SU-DHL-6 (cell line): ENCODE measurements around the gene ESR1.

ENCODE experiments used
- H2AFZ ChIP-seq: fragments of 200-600 bp; sonication (generic); 2 replicates; pipeline ENCODE4 v1.6.1; 2014; ENCODE audit warnings: low read depth, mild to moderate bottlenecking, moderate library complexity, mixed read lengths, antibody characterized with exemption, low read length; ENCODE audit not compliant: severe bottlenecking
- H3F3A ChIP-seq: fragments of 200-600 bp; shearing (Covaris generic); 2 replicates; pipeline ENCODE4 v1.6.0; 2016; ENCODE audit warnings: antibody characterized with exemption, mild to moderate bottlenecking; ENCODE audit not compliant: insufficient read depth
- H3K27ac ChIP-seq: fragments of 200-600 bp; sonication (generic); 2 replicates; pipeline ENCODE4 v1.5.1; 2016; ENCODE audit warnings: low read depth, mild to moderate bottlenecking, low read length, moderate library complexity, mixed read lengths
- H3K27me3 ChIP-seq: fragments of 200-600 bp; sonication (generic), shearing (Covaris generic); 2 replicates; pipeline ENCODE4 v1.6.0; 2014; ENCODE audit warnings: mild to moderate bottlenecking, low read length
- H3K36me3 ChIP-seq: fragments of 200-600 bp; sonication (generic); 2 replicates; pipeline ENCODE4 v1.6.1; 2014; ENCODE audit warnings: mild to moderate bottlenecking, low read length, mixed read lengths
- H3K4me2 ChIP-seq: fragments of 300-600, 200-600 bp; shearing (Covaris generic), sonication (generic); 2 replicates; pipeline ENCODE4 v1.6.0; 2014; ENCODE audit warnings: low read length, low read depth, mild to moderate bottlenecking; ENCODE audit not compliant: poor library complexity, severe bottlenecking
- H3K4me3 ChIP-seq: fragments of 200-600 bp; sonication (generic); 2 replicates; pipeline ENCODE4 v1.5.1; 2014; ENCODE audit warnings: antibody characterized with exemption, low read length, mild to moderate bottlenecking, mixed read lengths; ENCODE audit not compliant: insufficient read depth, poor library complexity, severe bottlenecking
- H3K79me2 ChIP-seq: fragments of 200-600 bp; sonication (generic); 2 replicates; pipeline ENCODE4 v1.6.1; 2014; ENCODE audit warnings: mild to moderate bottlenecking, low read length, moderate library complexity; ENCODE audit not compliant: insufficient read depth
- H3K9ac ChIP-seq: fragments of 200-600 bp; sonication (generic); 2 replicates; pipeline ENCODE4 v1.7.0; 2014; ENCODE audit warnings: mild to moderate bottlenecking, low read length
- H3K9me2 ChIP-seq: fragments of 200-600 bp; sonication (generic); replicated peaks from 2 replicates; pipeline ENCODE4 v1.6.1; 2014; ENCODE audit warnings: low read length; ENCODE audit not compliant: insufficient read depth
- H3K9me3 ChIP-seq: fragments of 200-600 bp; sonication (generic); 2 replicates; pipeline ENCODE4 v1.6.1; 2014; ENCODE audit warnings: low read length, mixed read lengths; ENCODE audit not compliant: insufficient read depth
- H4K20me1 ChIP-seq: fragments of 200-600 bp; sonication (generic); 2 replicates; pipeline ENCODE4 v1.6.1; 2014; ENCODE audit warnings: low read depth, mild to moderate bottlenecking, antibody characterized with exemption, low read length, moderate library complexity, mixed read lengths
- EZH2phosphoT487 ChIP-seq: fragments of 200-600 bp; sonication (generic), shearing (Covaris generic); conservative IDR thresholded peaks from 2 replicates; pipeline ENCODE4 v1.6.1; 2018; ENCODE audit warnings: mild to moderate bottlenecking, antibody characterized with exemption, low read length, moderate library complexity, mixed read lengths
- TF ChIP-seq, protein P1 (sequence below): fragments of 200-600 bp; sonication (generic); IDR thresholded peaks from one replicate; pipeline ENCODE4 v1.5.1; 2017; ENCODE audit warnings: antibody characterized with exemption, mild to moderate bottlenecking, low read length, moderate library complexity; ENCODE audit not compliant: insufficient read depth, poor library complexity, severe bottlenecking

ESR1 gene

DNA sequence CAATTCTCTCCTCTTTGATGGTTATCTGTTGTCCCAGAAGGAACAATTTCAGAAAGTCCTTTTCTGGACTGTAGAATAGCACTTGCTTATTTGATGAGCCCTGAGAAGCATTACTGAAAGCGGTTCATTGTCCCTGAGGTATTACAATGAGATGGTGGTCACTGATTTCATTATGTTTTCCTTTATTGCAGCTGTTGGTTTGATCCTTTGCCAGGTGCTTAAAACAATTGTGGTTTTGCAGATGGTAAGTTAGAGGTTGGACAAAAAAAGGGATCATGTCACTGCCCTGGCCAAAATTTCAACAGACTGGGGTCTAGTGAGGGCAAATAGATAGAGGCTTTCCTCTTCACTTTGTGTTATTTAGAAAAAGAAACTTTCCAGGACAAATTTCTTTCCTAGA is 61.9 kb downstream of the ESR1 start:
- H3K36me3 ChIP-seq: no peaks in the 10 kb centered on the region
- no peak overlapping the region for H3K4me2 ChIP-seq
- H3K9me2 ChIP-seq: no peaks in the 10 kb centered on the region
- no peaks in the 10 kb centered on the region for H3K9me3 ChIP-seq
- H3K9ac ChIP-seq: no peak overlapping the region
- H3K4me3 ChIP-seq: no peak overlapping the region
- H2AFZ ChIP-seq: no peak overlapping the region
- H3K27me3 ChIP-seq: no peaks in the 10 kb centered on the region
- no peak overlapping the region for H3K27ac ChIP-seq
- no peaks in the 10 kb centered on the region for H3F3A ChIP-seq
- H3K79me2 ChIP-seq: no peaks in the 10 kb centered on the region
- TF ChIP-seq, protein P1, sequence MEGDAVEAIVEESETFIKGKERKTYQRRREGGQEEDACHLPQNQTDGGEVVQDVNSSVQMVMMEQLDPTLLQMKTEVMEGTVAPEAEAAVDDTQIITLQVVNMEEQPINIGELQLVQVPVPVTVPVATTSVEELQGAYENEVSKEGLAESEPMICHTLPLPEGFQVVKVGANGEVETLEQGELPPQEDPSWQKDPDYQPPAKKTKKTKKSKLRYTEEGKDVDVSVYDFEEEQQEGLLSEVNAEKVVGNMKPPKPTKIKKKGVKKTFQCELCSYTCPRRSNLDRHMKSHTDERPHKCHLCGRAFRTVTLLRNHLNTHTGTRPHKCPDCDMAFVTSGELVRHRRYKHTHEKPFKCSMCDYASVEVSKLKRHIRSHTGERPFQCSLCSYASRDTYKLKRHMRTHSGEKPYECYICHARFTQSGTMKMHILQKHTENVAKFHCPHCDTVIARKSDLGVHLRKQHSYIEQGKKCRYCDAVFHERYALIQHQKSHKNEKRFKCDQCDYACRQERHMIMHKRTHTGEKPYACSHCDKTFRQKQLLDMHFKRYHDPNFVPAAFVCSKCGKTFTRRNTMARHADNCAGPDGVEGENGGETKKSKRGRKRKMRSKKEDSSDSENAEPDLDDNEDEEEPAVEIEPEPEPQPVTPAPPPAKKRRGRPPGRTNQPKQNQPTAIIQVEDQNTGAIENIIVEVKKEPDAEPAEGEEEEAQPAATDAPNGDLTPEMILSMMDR: no peak
- TF ChIP-seq EZH2phosphoT487: no peak
- H4K20me1 ChIP-seq: no peaks in the 10 kb centered on the region

DNA sequence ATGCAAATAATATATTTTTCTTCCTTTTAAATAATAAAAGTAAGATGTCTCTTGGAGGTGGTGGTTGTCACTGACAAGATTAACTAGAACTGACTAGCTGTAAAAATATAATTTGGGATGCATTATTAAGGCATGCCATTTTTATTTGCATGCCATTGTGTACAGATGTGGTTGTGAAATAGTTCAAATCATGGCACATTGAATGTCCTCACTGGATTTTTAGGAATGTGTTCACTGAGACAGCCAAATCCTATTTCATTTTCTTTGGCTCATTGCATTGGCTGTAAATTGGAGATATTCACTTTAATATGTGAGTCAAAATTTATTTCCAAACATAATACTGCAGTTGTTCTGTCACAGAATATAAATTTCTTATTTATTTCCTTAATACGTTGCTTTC is 62.3 kb downstream of the ESR1 start:
- Histone ChIP-seq H3K9me3 (no peaks in the 10 kb centered on the region), H3K9ac (no peak overlapping the region), H3K36me3 (no peaks in the 10 kb centered on the region), H3K9me2 (no peaks in the 10 kb centered on the region), H4K20me1 (no peaks in the 10 kb centered on the region), H3K4me2 (no peak overlapping the region), H3K27me3 (no peaks in the 10 kb centered on the region), H2AFZ (no peak overlapping the region), H3K27ac (no peak overlapping the region), H3F3A (no peaks in the 10 kb centered on the region), H3K79me2 (no peaks in the 10 kb centered on the region), H3K4me3 (no peak overlapping the region)
- TF ChIP-seq, protein P1: no peak
- no peak for TF ChIP-seq EZH2phosphoT487

DNA sequence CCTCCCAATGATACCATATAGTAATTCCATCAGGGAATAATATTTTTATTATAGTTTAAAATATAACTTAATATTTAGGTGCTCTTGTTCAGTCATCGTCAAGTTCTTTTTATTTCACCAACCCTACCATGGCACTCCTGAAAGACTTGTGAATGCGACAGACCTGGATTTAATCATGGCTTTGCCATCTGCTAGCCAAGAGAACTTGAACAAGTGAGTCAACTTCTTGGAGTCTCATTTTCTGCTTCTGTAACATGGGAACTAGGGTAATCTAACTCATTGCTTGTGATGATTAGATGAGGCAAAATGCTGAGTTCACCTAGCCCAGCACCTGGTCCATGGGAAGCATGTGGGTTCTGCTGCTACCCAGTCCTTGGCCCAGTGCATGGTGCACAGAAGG is 62.9 kb downstream of the ESR1 start:
- Histone ChIP-seq H3K4me2 (no peak overlapping the region), H3K27me3 (no peaks in the 10 kb centered on the region), H3K79me2 (no peaks in the 10 kb centered on the region), H3F3A (no peaks in the 10 kb centered on the region), H3K27ac (no peak overlapping the region), H3K9me3 (no peaks in the 10 kb centered on the region), H3K9ac (no peak overlapping the region), H4K20me1 (no peaks in the 10 kb centered on the region), H3K9me2 (no peaks in the 10 kb centered on the region), H3K4me3 (no peak overlapping the region), H2AFZ (no peak overlapping the region), H3K36me3 (no peaks in the 10 kb centered on the region)
- TF ChIP-seq, protein P1: no peak

DNA sequence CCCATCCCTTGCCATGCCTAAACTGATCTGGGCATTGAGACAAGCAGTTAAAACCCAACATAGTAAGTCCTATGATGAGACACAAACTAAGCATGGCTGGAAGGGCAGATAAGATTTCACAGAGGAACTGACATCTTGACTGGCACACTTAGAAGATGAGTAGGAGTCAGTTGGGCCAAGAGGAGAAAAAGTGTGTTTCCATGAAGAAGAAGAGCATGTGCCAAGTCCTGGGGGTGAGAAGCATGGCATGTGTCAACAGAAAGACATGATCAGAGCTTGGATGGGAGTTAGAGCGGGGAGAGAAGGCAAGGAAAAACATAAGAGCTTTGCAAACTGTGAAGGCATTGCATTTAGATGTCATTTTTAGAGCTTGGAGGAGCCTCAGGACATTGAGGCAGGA is 68.0 kb downstream of the ESR1 start:
- H3K79me2 ChIP-seq: no peaks in the 10 kb centered on the region
- TF ChIP-seq EZH2phosphoT487: no peak
- TF ChIP-seq, protein P1: no peak
- H3K27me3 ChIP-seq: no peaks in the 10 kb centered on the region
- no peak overlapping the region for H2AFZ ChIP-seq
- H3K9me2 ChIP-seq: no peaks in the 10 kb centered on the region
- no peak overlapping the region for H3K4me3 ChIP-seq
- H3K27ac ChIP-seq: no peak overlapping the region
- no peaks in the 10 kb centered on the region for H4K20me1 ChIP-seq
- no peaks in the 10 kb centered on the region for H3K9me3 ChIP-seq
- H3F3A ChIP-seq: no peaks in the 10 kb centered on the region
- H3K36me3 ChIP-seq: no peaks in the 10 kb centered on the region
- no peak overlapping the region for H3K4me2 ChIP-seq
- no peak overlapping the region for H3K9ac ChIP-seq
